CD14-positive monocyte (primary cell): ENCODE measurements around the gene RCBTB1. TPM values are rescaled to one million over a fixed set of nuclear protein-coding genes. Genes with fewer than 3 reads are reported as not detected.

Experiments
- DNase-seq, 3 donors: peaks; one replicate each; pipeline ENCODE4 v3.0.0-alpha.2; 2011 to 2022
- H2AFZ ChIP-seq: 2 replicates; pipeline ENCODE4 v1.6.0; 2012; ENCODE audit warnings: mild to moderate bottlenecking, low read depth, low read length, inconsistent platforms; ENCODE audit not compliant: insufficient read depth, poor library complexity, severe bottlenecking
- H3K27ac ChIP-seq, 2 donors: 1 replicate in 1 of 2; 2 replicates in 1 of 2; pipeline ENCODE4 v1.5.1; 2012 to 2013; ENCODE audit warnings: low read length in 2 of 2, control low read depth in 1 of 2, inconsistent platforms in 1 of 2, low read depth in 1 of 2, mild to moderate bottlenecking in 1 of 2
- H3K27me3 ChIP-seq, 2 donors: one replicate each; pipeline versions ENCODE4 v1.6.0 to v1.6.1; 2011 to 2013; ENCODE audit warnings: low read length in 2 of 2; ENCODE audit not compliant: control insufficient read depth in 2 of 2, insufficient read depth in 2 of 2
- H3K36me3 ChIP-seq, 2 donors: replicated peaks in 1 of 2; 1 replicate in 1 of 2; 2 replicates in 1 of 2; pipeline versions ENCODE4 v1.5.1 to v1.6.1; 2012 to 2013; ENCODE audit warnings: low read length in 2 of 2, control low read depth in 1 of 2, inconsistent platforms in 1 of 2, mild to moderate bottlenecking in 1 of 2; ENCODE audit not compliant: insufficient read depth in 2 of 2, control insufficient read depth in 1 of 2
- H3K4me1 ChIP-seq, 2 donors: 1 replicate in 1 of 2; 2 replicates in 1 of 2; pipeline versions ENCODE4 v1.5.1 to v1.6.1; 2012 to 2013; ENCODE audit warnings: low read length in 2 of 2, control low read depth in 1 of 2, inconsistent platforms in 1 of 2, mild to moderate bottlenecking in 1 of 2, moderate library complexity in 1 of 2; ENCODE audit not compliant: insufficient read depth in 2 of 2, control insufficient read depth in 1 of 2
- H3K4me2 ChIP-seq: replicated peaks from 2 replicates; pipeline ENCODE3; 2012; ENCODE audit warnings: low read length, moderate library complexity, mild to moderate bottlenecking; ENCODE audit not compliant: poor library complexity, severe bottlenecking; ENCODE audit errors: extremely low read depth
- H3K4me3 ChIP-seq, 3 experiments: fragments of 200-600 bp in 1 of 3; sonication (generic) in 1 of 3; replicated peaks in 1 of 3; 1 replicate in 2 of 3; 2 replicates in 1 of 3; pipeline ENCODE4 v1.5.1; 2011 to 2013; ENCODE audit warnings: low read length in 3 of 3, mild to moderate bottlenecking in 3 of 3, control low read depth in 2 of 3, low read depth in 2 of 3, inconsistent platforms in 1 of 3, moderate library complexity in 1 of 3
- H3K79me2 ChIP-seq: 2 replicates; pipeline ENCODE4 v1.6.0; 2012; ENCODE audit warnings: mild to moderate bottlenecking, control low read depth, inconsistent platforms, low read length, moderate library complexity; ENCODE audit not compliant: insufficient read depth
- H3K9ac ChIP-seq: 2 replicates; pipeline ENCODE4 v1.6.0; 2017; ENCODE audit warnings: low read length, mild to moderate bottlenecking; ENCODE audit not compliant: insufficient read depth, poor library complexity, severe bottlenecking
- H3K9me3 ChIP-seq, 2 donors: replicated peaks in 1 of 2; 1 replicate in 1 of 2; 2 replicates in 1 of 2; pipeline versions ENCODE4 v1.5.1 to v1.6.1; 2012 to 2013; ENCODE audit warnings: low read length in 2 of 2, control low read depth in 1 of 2; ENCODE audit not compliant: control insufficient read depth in 1 of 2, insufficient read depth in 1 of 2
- H4K20me1 ChIP-seq: 2 replicates; pipeline ENCODE4 v1.6.0; 2012; ENCODE audit warnings: mild to moderate bottlenecking, low read length, control low read depth, moderate library complexity; ENCODE audit not compliant: insufficient read depth
- H3K27ac Mint-ChIP-seq, 7 donors: one replicate each; pipeline ENCODE4 v1.8.0; 2020; ENCODE audit warnings: mild to moderate bottlenecking in 7 of 7, mixed read lengths in 7 of 7, moderate library complexity in 6 of 7, inconsistent platforms in 2 of 7
- H3K27me3 Mint-ChIP-seq, 3 donors: one replicate each; pipeline ENCODE4 v1.8.0; 2021 to 2022; ENCODE audit warnings: low read depth in 3 of 3, mild to moderate bottlenecking in 3 of 3, mixed read lengths in 3 of 3, moderate library complexity in 3 of 3, inconsistent platforms in 1 of 3
- H3K36me3 Mint-ChIP-seq, 2 donors: one replicate each; pipeline ENCODE4 v1.8.0; 2020; ENCODE audit warnings: mixed read lengths in 2 of 2, inconsistent platforms in 1 of 2, mild to moderate bottlenecking in 1 of 2
- H3K4me1 Mint-ChIP-seq: one replicate; pipeline ENCODE4 v1.8.0; 2020; ENCODE audit warnings: mild to moderate bottlenecking, mixed read lengths
- H3K4me3 Mint-ChIP-seq, 2 donors: one replicate each; pipeline ENCODE4 v1.8.0; 2020; ENCODE audit warnings: mild to moderate bottlenecking in 2 of 2, mixed read lengths in 2 of 2, moderate library complexity in 1 of 2
- H3K9me3 Mint-ChIP-seq, 7 donors: one replicate each; pipeline ENCODE4 v1.8.0; 2020 to 2022; ENCODE audit warnings: mixed read lengths in 7 of 7, mild to moderate bottlenecking in 6 of 7, moderate library complexity in 6 of 7, inconsistent platforms in 2 of 7
- CTCF ChIP-seq: fragments of 200-600 bp; IDR thresholded peaks from one replicate; pipeline ENCODE4 v1.8.0; 2022; ENCODE audit warnings: antibody characterized with exemption, mild to moderate bottlenecking
- WGBS: methylation state at CpG from one replicate; pipeline ENCODE4 v1.1.5; 2013; ENCODE audit warnings: missing lambda C conversion rate; ENCODE audit not compliant: insufficient coverage; 5-methylcytosine and 5-hydroxymethylcytosine counted together
- intact Hi-C, 2 donors: fragments of 100-400 bp; cut with micrococcal nuclease; formaldehyde crosslinking; loops; one replicate each; pipeline versions ENCODE4 v1.15.0 to v1.15.1; 2023
- polyA plus RNA-seq, 3 donors: library from polyadenylated mRNA; depleted of rRNA in 1 of 3; unstranded in 2 of 3; stranded (reverse) in 1 of 3; fragments of 300-500 nt in 2 of 3; fragments of >200 nt in 1 of 3; fragmentation: Illumina TruSeq in 2 of 3; gene quantifications; 1 replicate in 2 of 3; 2 replicates in 1 of 3; pipeline ENCODE4 v1.2.3, GENCODE V29; 2012 to 2021

RCBTB1 gene
- polyA plus RNA-seq, 3 donors: 9.8 to 19.4 (median 13.2) TPM

GRCh38 chr13:49560270-49561061, 24.9 kb downstream of the RCBTB1 start:
- Mint-ChIP-seq H3K9me3 (peaks cover 0 to 6% (median 3%) of the 10 kb centered on the region in 7 donors), H3K4me3 (no peak overlapping the region), H3K27me3 (peaks cover 0 to 2% (median 1%) of the 10 kb centered on the region in 3 donors), H3K27ac (peak overlapping the region in 2 of 7 donors; percentile 2 to 32), H3K4me1 (no peaks in the 10 kb centered on the region), H3K36me3 (peaks cover 49 to 85% of the 10 kb centered on the region in 2 donors)
- no peaks in the 10 kb centered on the region for H3K79me2 ChIP-seq
- no peaks in the 10 kb centered on the region for H3K4me1 ChIP-seq
- H3K9me3 ChIP-seq: peaks cover 0 to 4% of the 10 kb centered on the region in 2 donors
- DNase-seq: no peak
- H3K4me3 ChIP-seq: no peak overlapping the region
- no peaks in the 10 kb centered on the region for H3K27me3 ChIP-seq
- no peak overlapping the region for H3K4me2 ChIP-seq
- intact Hi-C loops: no loop called here
- no peaks in the 10 kb centered on the region for H4K20me1 ChIP-seq
- H3K9ac ChIP-seq: no peak overlapping the region
- TF ChIP-seq CTCF: no peak
- no peak overlapping the region for H3K27ac ChIP-seq
- H3K36me3 ChIP-seq: peaks cover 48 to 79% of the 10 kb centered on the region in 2 donors
- no peak overlapping the region for H2AFZ ChIP-seq
- 40% methylated on average over 1 of the region's 10 CpGs for WGBS

DNA sequence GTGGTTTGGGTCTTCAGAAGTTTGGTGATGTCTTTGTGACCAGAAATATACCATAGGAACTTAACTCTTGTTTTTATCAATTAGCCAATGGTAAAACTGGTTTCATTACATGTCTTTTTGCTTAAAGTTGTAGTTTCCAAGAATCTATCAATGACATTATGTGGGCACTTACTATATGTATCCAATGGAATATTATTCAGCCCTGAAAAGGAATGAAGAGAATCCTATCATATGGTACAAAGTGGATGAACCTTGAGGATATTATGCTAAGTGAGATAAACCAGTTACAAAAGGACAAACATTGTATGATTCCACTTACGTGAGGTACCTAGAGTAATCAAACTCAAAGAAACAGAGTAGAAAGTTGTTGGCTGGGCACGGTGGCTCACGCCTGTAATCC, 26.4 kb downstream of the RCBTB1 start:
- peaks cover 59 to 87% of the 10 kb centered on the region in 2 donors for H3K36me3 ChIP-seq
- H2AFZ ChIP-seq: no peak overlapping the region
- H4K20me1 ChIP-seq: no peaks in the 10 kb centered on the region
- Mint-ChIP-seq H3K27ac (no peak overlapping the region), H3K27me3 (peaks cover 0 to 1% (median 0%) of the 10 kb centered on the region in 3 donors), H3K4me1 (no peaks in the 10 kb centered on the region), H3K36me3 (peaks cover 59 to 84% of the 10 kb centered on the region in 2 donors), H3K4me3 (no peak overlapping the region), H3K9me3 (peaks cover 0 to 4% (median 2%) of the 10 kb centered on the region in 7 donors)
- peaks cover 0 to 4% of the 10 kb centered on the region in 2 donors for H3K9me3 ChIP-seq
- intact Hi-C loops: no loop called here
- H3K27ac ChIP-seq: no peak overlapping the region
- no peak for TF ChIP-seq CTCF
- no peaks in the 10 kb centered on the region for H3K27me3 ChIP-seq
- no peak for DNase-seq
- H3K4me2 ChIP-seq: no peak overlapping the region
- no peak overlapping the region for H3K4me3 ChIP-seq
- 100% methylated on average over 1 of the region's 3 CpGs for WGBS
- no peak overlapping the region for H3K9ac ChIP-seq
- H3K4me1 ChIP-seq: no peaks in the 10 kb centered on the region
- H3K79me2 ChIP-seq: no peaks in the 10 kb centered on the region
